Osteoblast (primary cell): ENCODE measurements around the gene C1D. TPM values are rescaled to one million over a fixed set of nuclear protein-coding genes. Genes with fewer than 3 reads are reported as not detected.
A peak's percentile ranks its signal among the peaks of the same experiment; 100 is the strongest.

Source experiments
- DNase-seq: peaks from one replicate; pipeline ENCODE4 v3.0.0; 2011; ENCODE audit warnings: low spot score, mixed read lengths; ENCODE audit not compliant: insufficient read length; ENCODE audit errors: missing footprints
- H2AFZ ChIP-seq: 2 replicates; pipeline ENCODE4 v1.6.0; 2011; ENCODE audit warnings: mild to moderate bottlenecking, low read length
- H3K27ac ChIP-seq: 2 replicates; pipeline ENCODE4 v1.5.1; 2011; ENCODE audit warnings: mild to moderate bottlenecking, low read depth, low read length, moderate library complexity
- H3K27me3 ChIP-seq: 2 replicates; pipeline ENCODE4 v1.6.0; 2012; ENCODE audit warnings: mild to moderate bottlenecking, control low read depth, inconsistent platforms, low read length, moderate library complexity; ENCODE audit not compliant: insufficient read depth
- H3K36me3 ChIP-seq: 2 replicates; pipeline ENCODE4 v1.5.1; 2011; ENCODE audit warnings: mild to moderate bottlenecking, low read length, control low read depth, moderate library complexity; ENCODE audit not compliant: insufficient read depth
- H3K4me1 ChIP-seq: 2 replicates; pipeline ENCODE4 v1.5.1; 2011; ENCODE audit warnings: mild to moderate bottlenecking, low read length, control low read depth, moderate library complexity; ENCODE audit not compliant: insufficient read depth
- H3K4me2 ChIP-seq: 2 replicates; pipeline ENCODE4 v1.6.0; 2011; ENCODE audit warnings: mild to moderate bottlenecking, low read length; ENCODE audit not compliant: insufficient read depth
- H3K4me3 ChIP-seq: fragments of 200-600 bp; sonication (generic); 3 replicates; pipeline ENCODE4 v1.5.1; 2012; ENCODE audit warnings: mild to moderate bottlenecking, low read length, inconsistent platforms; ENCODE audit not compliant: insufficient read depth
- H3K79me2 ChIP-seq: 2 replicates; pipeline ENCODE4 v1.6.0; 2012; ENCODE audit warnings: mild to moderate bottlenecking, low read length, control low read depth, inconsistent platforms; ENCODE audit not compliant: insufficient read depth
- H3K9me3 ChIP-seq: 2 replicates; pipeline ENCODE4 v1.5.1; 2011; ENCODE audit warnings: low read depth, low read length, control low read depth
- H4K20me1 ChIP-seq: 2 replicates; pipeline ENCODE4 v1.6.0; 2012; ENCODE audit warnings: mild to moderate bottlenecking, low read length, control low read depth; ENCODE audit not compliant: insufficient read depth
- CTCF ChIP-seq: IDR thresholded peaks from 2 replicates; pipeline ENCODE4 v1.5.1; 2011; ENCODE audit warnings: mild to moderate bottlenecking, low read depth, low read length, moderate library complexity; ENCODE audit errors: extremely low read depth
- total RNA-seq: library from RNA; depleted of rRNA; stranded (reverse); fragments of >200 nt; gene quantifications from 2 replicates; pipeline ENCODE4 v1.2.3, GENCODE V29; 2012

The C1D gene
- total RNA-seq, 1 donor = 25.7 TPM

GRCh38 chr2:68040078-68040477, 22.7 kb downstream of the C1D start:
- H4K20me1 ChIP-seq = no peaks in the 10 kb centered on the region
- H3K4me1 ChIP-seq = peaks cover 20% of the 10 kb centered on the region
- H3K36me3 ChIP-seq = no peaks in the 10 kb centered on the region
- no peak overlapping the region for H3K27ac ChIP-seq
- TF ChIP-seq CTCF = no peak
- no peak overlapping the region for H2AFZ ChIP-seq
- DNase-seq = no peak
- H3K79me2 ChIP-seq = peaks cover 2% of the 10 kb centered on the region
- H3K4me3 ChIP-seq = no peak overlapping the region
- no peak overlapping the region for H3K4me2 ChIP-seq
- H3K9me3 ChIP-seq = no peaks in the 10 kb centered on the region
- H3K27me3 ChIP-seq = no peaks in the 10 kb centered on the region

- no peaks in the 10 kb centered on the region for H3K9me3 ChIP-seq
- no peak overlapping the region for H3K4me3 ChIP-seq
- no peak for DNase-seq
- H3K79me2 ChIP-seq = peaks cover 2% of the 10 kb centered on the region
- no peak for TF ChIP-seq CTCF
- H3K27ac ChIP-seq = no peak overlapping the region
- H2AFZ ChIP-seq = no peak overlapping the region
- H3K36me3 ChIP-seq = no peaks in the 10 kb centered on the region
- no peak overlapping the region for H3K4me2 ChIP-seq
- H3K27me3 ChIP-seq = no peaks in the 10 kb centered on the region
- no peaks in the 10 kb centered on the region for H4K20me1 ChIP-seq
- H3K4me1 ChIP-seq = peaks cover 16% of the 10 kb centered on the region
Measured at GRCh38 chr2:68039317-68039716, 23.5 kb downstream of the C1D start.

GRCh38 chr2:68032702-68033101, 30.1 kb downstream of the C1D start:
- H3K4me2 ChIP-seq = no peak overlapping the region
- H3K27ac ChIP-seq = no peak overlapping the region
- H3K79me2 ChIP-seq = no peaks in the 10 kb centered on the region
- H3K36me3 ChIP-seq = no peaks in the 10 kb centered on the region
- no peak for DNase-seq
- peaks cover 18% of the 10 kb centered on the region for H3K4me1 ChIP-seq
- no peak overlapping the region for H3K4me3 ChIP-seq
- TF ChIP-seq CTCF = no peak
- H2AFZ ChIP-seq = peak overlapping the region; percentile 47
- no peaks in the 10 kb centered on the region for H4K20me1 ChIP-seq
- no peaks in the 10 kb centered on the region for H3K9me3 ChIP-seq
- no peaks in the 10 kb centered on the region for H3K27me3 ChIP-seq

- peak overlapping the region; percentile 25 for H3K4me2 ChIP-seq
- H3K27me3 ChIP-seq = no peaks in the 10 kb centered on the region
Measured at GRCh38 chr2:68031542-68032160, 31.2 kb downstream of the C1D start.

More at GRCh38 chr2:68031542-68032160, 31.2 kb downstream of the C1D start:
- no peaks in the 10 kb centered on the region for H3K79me2 ChIP-seq
- H3K36me3 ChIP-seq = no peaks in the 10 kb centered on the region
- H3K4me1 ChIP-seq = peaks cover 20% of the 10 kb centered on the region
- H2AFZ ChIP-seq = no peak overlapping the region
- TF ChIP-seq CTCF = peak; percentile 69
- H4K20me1 ChIP-seq = no peaks in the 10 kb centered on the region
- H3K4me3 ChIP-seq = no peak overlapping the region
- no peak for DNase-seq
- no peaks in the 10 kb centered on the region for H3K9me3 ChIP-seq
- H3K27ac ChIP-seq = no peak overlapping the region
